HepG2 (cell line): Measurements from ENCODE around the gene PCDHGA7. TPM values are rescaled to one million over a fixed set of nuclear protein-coding genes. Genes with fewer than 3 reads are reported as not detected.
"Not testable (repeated sequence)": the region's sequence is repeated elsewhere in the genome, so short reads cannot be mapped to it uniquely, and the experiment has no call there.

Experiments
- ATAC-seq: fragments of 200-7000 bp; cut with Tn5 transposase; 3 replicates; pipeline ENCODE4 v1.9.1; 2020; ENCODE audit warnings: mild to moderate bottlenecking, moderate library complexity
- BruUV-seq: library from RNA; stranded (reverse); fragments of 400-500 nt; replicated peaks from 2 replicates; lab custom pipeline; 2021; lab: Mats Ljungman, UMichigan
- CTCF ChIA-PET: fragments of 300-600 bp; formaldehyde crosslinking; extraction: SDS; loops from one replicate; lab custom pipeline; 2021; ENCODE audit warnings: low total read pairs, inconsistent platforms, low intra/inter-chr PET ratio; lab: Yijun Ruan, JAX
- POLR2A ChIA-PET: fragments of 350-600 bp; sonication (Branson Sonifier 250); formaldehyde crosslinking; loops from one replicate; lab custom pipeline; 2020; ENCODE audit warnings: antibody characterized with exemption, inconsistent platforms; lab: Yijun Ruan, JAX
- DNase-seq: peaks from one replicate; pipeline ENCODE4 v3.0.0-alpha.2; 2015; ENCODE audit warnings: low spot score
- FAIRE-seq: peaks from 3 replicates; lab custom pipeline; 2011; peaks lifted over from hg19 to GRCh38; lab: Jason Lieb, UNC
- H2AFZ ChIP-seq: one replicate; pipeline ENCODE4 v1.6.1; 2011; ENCODE audit warnings: low read length, inconsistent platforms
- H3K27ac ChIP-seq: fragments of 300-600 bp; 3 replicates; pipeline ENCODE4 v1.8.0; 2011; ENCODE audit warnings: mixed run types, mild to moderate bottlenecking, mixed read lengths, low read length, inconsistent platforms; ENCODE audit not compliant: insufficient read depth; ENCODE audit errors: extremely low read length
- H3K27me3 ChIP-seq, 2 experiments: fragments of 200-600 bp in 1 of 2; 2 replicates in 1 of 2; 3 replicates in 1 of 2; pipeline versions ENCODE4 v1.6.0 to v1.8.0; 2011; ENCODE audit warnings: low read length in 2 of 2, mild to moderate bottlenecking in 2 of 2, moderate library complexity in 2 of 2, inconsistent platforms in 1 of 2; ENCODE audit not compliant: insufficient read depth in 2 of 2, control insufficient read depth in 1 of 2
- H3K36me3 ChIP-seq, 2 experiments: fragments of 200-600 bp in 1 of 2; replicated peaks in 1 of 2; 2 replicates in 1 of 2; 3 replicates in 1 of 2; pipeline versions ENCODE4 v1.5.1 to v1.8.0; 2011; ENCODE audit warnings: low read length in 2 of 2, inconsistent platforms in 1 of 2; ENCODE audit not compliant: insufficient read depth in 2 of 2, control insufficient read depth in 1 of 2
- H3K4me1 ChIP-seq: 2 replicates; pipeline ENCODE4 v1.5.1; 2012; ENCODE audit warnings: low read length, inconsistent platforms; ENCODE audit not compliant: insufficient read depth
- H3K4me2 ChIP-seq: 2 replicates; pipeline ENCODE4 v1.6.0; 2011; ENCODE audit warnings: low read depth, low read length, inconsistent platforms
- H3K4me3 ChIP-seq, 3 experiments: fragments of 200-600 bp in 1 of 3; sonication (generic), shearing (Covaris generic) in 1 of 3; replicated peaks in 1 of 3; 2 replicates each; pipeline ENCODE4 v1.5.1; 2011 to 2016; ENCODE audit warnings: low read length in 3 of 3, inconsistent platforms in 2 of 3, low read depth in 2 of 3, mild to moderate bottlenecking in 2 of 3, control low read depth in 1 of 3, mixed read lengths in 1 of 3; ENCODE audit not compliant: insufficient read depth in 1 of 3
- H3K79me2 ChIP-seq: one replicate; pipeline ENCODE4 v1.6.1; 2011; ENCODE audit warnings: low read length, inconsistent platforms; ENCODE audit not compliant: insufficient read depth
- H3K9ac ChIP-seq: 2 replicates; pipeline ENCODE4 v1.6.0; 2011; ENCODE audit warnings: mild to moderate bottlenecking, low read depth, low read length, inconsistent platforms; ENCODE audit not compliant: insufficient read depth
- H3K9me3 ChIP-seq: 2 replicates; pipeline ENCODE4 v1.5.1; 2012; ENCODE audit warnings: mild to moderate bottlenecking, low read length
- H4K20me1 ChIP-seq: 2 replicates; pipeline ENCODE4 v1.6.0; 2011; ENCODE audit warnings: inconsistent platforms, mild to moderate bottlenecking, low read length, moderate library complexity; ENCODE audit not compliant: insufficient read depth
- FOXK2 ChIP-seq: fragments of 450-650 bp; IDR thresholded peaks from 2 replicates; pipeline ENCODE4 v1.6.1; 2016
- HNF4A ChIP-seq: sonication (generic); formaldehyde crosslinking; IDR thresholded peaks from 2 replicates; pipeline ENCODE4 v1.4.0; 2020; ENCODE audit warnings: missing genetic modification reagents
- KDM3A ChIP-seq: IDR thresholded peaks from 2 replicates; pipeline ENCODE4 v1.6.1; 2018; ENCODE audit warnings: low read depth, missing compliant biosample characterization
- MED13 ChIP-seq: sonication (generic); formaldehyde crosslinking; IDR thresholded peaks from 2 replicates; pipeline ENCODE4 v1.5.0; 2020; ENCODE audit warnings: missing genetic modification reagents
- ZFP36L2 ChIP-seq: sonication (generic); formaldehyde crosslinking; IDR thresholded peaks from 2 replicates; pipeline ENCODE4 v1.4.0; 2020; ENCODE audit warnings: missing genetic modification reagents
- ZNF724P ChIP-seq: sonication (generic); formaldehyde crosslinking; IDR thresholded peaks from 2 replicates; pipeline ENCODE4 v1.8.0; 2022; ENCODE audit warnings: missing genetic modification reagents, borderline replicate concordance
- WGBS: methylation state at CpG from one replicate; pipeline ENCODE4 v1.1.6; 2017; ENCODE audit warnings: low lambda C conversion rate; 5-methylcytosine and 5-hydroxymethylcytosine counted together
- in situ Hi-C: cut with HindIII; loops from 2 replicates; pipeline ENCODE4 v1.10.0; 2017; ENCODE audit warnings: low pct_unique_long_range_greater_than_20kb; ENCODE audit not compliant: extremely low pct_ligation_motif_present
- intact Hi-C: fragments of 100-400 bp; cut with micrococcal nuclease; formaldehyde crosslinking; loops from one replicate; pipeline ENCODE4 v1.10.0; 2022; ENCODE audit not compliant: unreplicated experiment
- polyA plus RNA-seq, 8 experiments: library from polyadenylated mRNA; depleted of rRNA in 3 of 8; stranded (reverse) in 7 of 8; unstranded in 1 of 8; fragments of >200 nt; fragmentation: Illumina TruSeq in 4 of 8; extraction: Trizol in 4 of 8; gene quantifications; 2 replicates each; pipeline versions ENCODE4 v1.2.1 to v1.2.3, GENCODE V29; 2011 to 2016; ENCODE audit warnings: low read depth in 4 of 8, missing spikeins in 1 of 8, mixed read lengths in 1 of 8; ENCODE audit not compliant: insufficient read depth in 1 of 8
- total RNA-seq, 5 experiments: library from RNA; depleted of rRNA; stranded (reverse); fragments of >200 nt; fragmentation: Illumina TruSeq; extraction: Trizol; gene quantifications; 2 replicates each; pipeline ENCODE4 v1.2.3, GENCODE V29; 2016; ENCODE audit warnings: low read depth in 1 of 5
- TF ChIP-seq, protein P1 (sequence below): sonication (generic); formaldehyde crosslinking; IDR thresholded peaks from 2 replicates; pipeline ENCODE4 v1.5.0; 2020; ENCODE audit warnings: mild to moderate bottlenecking, missing genetic modification reagents
- TF ChIP-seq, protein P2 (sequence below): sonication (generic); formaldehyde crosslinking; IDR thresholded peaks from 2 replicates; pipeline ENCODE4 v1.4.0; 2020; ENCODE audit warnings: missing genetic modification reagents
- TF ChIP-seq, protein P3 (sequence below): sonication (generic); formaldehyde crosslinking; IDR thresholded peaks from 2 replicates; pipeline ENCODE4 v1.4.0; 2020; ENCODE audit warnings: mild to moderate bottlenecking, low read depth, missing genetic modification reagents
- TF ChIP-seq, protein P4 (sequence below): sonication (generic); formaldehyde crosslinking; conservative IDR thresholded peaks from 2 replicates; pipeline ENCODE4 v1.4.0; 2020; ENCODE audit warnings: missing genetic modification reagents
- TF ChIP-seq, protein P5 (sequence below): sonication (generic); formaldehyde crosslinking; conservative IDR thresholded peaks from 2 replicates; pipeline ENCODE4 v1.8.0; 2022; ENCODE audit warnings: mild to moderate bottlenecking, moderate library complexity, missing genetic modification reagents

PCDHGA7 gene
- total and polyA plus RNA-seq, 2 of the 13 experiments (the other 11 are each of a cell fraction or from before 2014, with no cell fraction given), result 0.11 to 0.31 TPM

DNA sequence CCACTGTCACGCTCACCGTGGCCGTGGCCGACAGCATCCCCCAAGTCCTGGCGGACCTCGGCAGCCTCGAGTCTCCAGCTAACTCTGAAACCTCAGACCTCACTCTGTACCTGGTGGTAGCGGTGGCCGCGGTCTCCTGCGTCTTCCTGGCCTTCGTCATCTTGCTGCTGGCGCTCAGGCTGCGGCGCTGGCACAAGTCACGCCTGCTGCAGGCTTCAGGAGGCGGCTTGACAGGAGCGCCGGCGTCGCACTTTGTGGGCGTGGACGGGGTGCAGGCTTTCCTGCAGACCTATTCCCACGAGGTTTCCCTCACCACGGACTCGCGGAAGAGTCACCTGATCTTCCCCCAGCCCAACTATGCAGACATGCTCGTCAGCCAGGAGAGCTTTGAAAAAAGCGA lies 50.2 kb downstream of the PCDHGA7 start:
- CTCF ChIA-PET, H3K9ac ChIP-seq, FAIRE-seq, H3K4me1 ChIP-seq, H3K27ac ChIP-seq, BruUV-seq, H3K79me2 ChIP-seq, intact Hi-C loops, DNase-seq, H3K4me3 ChIP-seq, H3K36me3 ChIP-seq, POLR2A ChIA-PET, in situ Hi-C loops, H4K20me1 ChIP-seq, H2AFZ ChIP-seq, ATAC-seq, H3K27me3 ChIP-seq, H3K4me2 ChIP-seq: not testable (repeated sequence)
- 82% methylated on average over 26 of the region's 29 CpGs for WGBS
- H3K9me3 ChIP-seq, result peaks cover 19% of the 10 kb centered on the region; the same call in 1 of the 2 replicates

DNA sequence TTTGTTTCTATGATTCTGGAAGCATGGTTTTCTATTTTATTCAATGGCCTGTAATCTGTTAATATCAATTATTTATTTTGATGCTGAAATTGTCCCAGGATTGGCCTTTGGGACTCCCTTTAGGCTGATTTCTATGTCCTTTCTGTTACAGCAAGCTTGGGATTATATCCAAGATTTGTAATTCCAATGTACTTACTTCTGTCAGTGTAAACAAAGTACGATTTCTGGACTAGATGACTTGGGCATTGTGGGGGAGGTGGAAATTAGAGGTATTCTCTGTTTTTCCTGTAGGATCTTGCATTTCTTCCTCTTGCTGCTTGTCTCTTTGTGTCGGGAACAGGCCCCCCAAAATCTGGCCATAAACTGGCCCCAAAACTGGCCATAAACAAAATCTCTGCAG lies 51.5 kb downstream of the PCDHGA7 start:
- H3K27me3 ChIP-seq, result no peaks in the 10 kb centered on the region
- in situ Hi-C loops, result no loop called here
- H3K9ac ChIP-seq, result no peak overlapping the region
- H3K27ac ChIP-seq, result no peak overlapping the region
- ChIA-PET CTCF (no interaction called here), POLR2A (no interaction called here)
- DNase-seq (no peak), ATAC-seq (no peak), FAIRE-seq (no peak)
- no peak overlapping the region for H3K4me3 ChIP-seq
- no peaks in the 10 kb centered on the region for H4K20me1 ChIP-seq
- intact Hi-C loops, result no loop called here
- H3K4me2 ChIP-seq, result no peak overlapping the region
- H3K79me2 ChIP-seq, result no peaks in the 10 kb centered on the region
- 25% methylated on average over 2 of the region's 2 CpGs for WGBS
- no peaks in the 10 kb centered on the region for H3K36me3 ChIP-seq
- peaks cover 19% of the 10 kb centered on the region; the same call in 1 of the 2 replicates for H3K9me3 ChIP-seq
- H3K4me1 ChIP-seq, result no peaks in the 10 kb centered on the region
- H2AFZ ChIP-seq, result no peak overlapping the region
- no TSS peak for BruUV-seq
- TF ChIP-seq KDM3A (CRISPR knock-in tag), result no peak
- TF ChIP-seq, protein P1, sequence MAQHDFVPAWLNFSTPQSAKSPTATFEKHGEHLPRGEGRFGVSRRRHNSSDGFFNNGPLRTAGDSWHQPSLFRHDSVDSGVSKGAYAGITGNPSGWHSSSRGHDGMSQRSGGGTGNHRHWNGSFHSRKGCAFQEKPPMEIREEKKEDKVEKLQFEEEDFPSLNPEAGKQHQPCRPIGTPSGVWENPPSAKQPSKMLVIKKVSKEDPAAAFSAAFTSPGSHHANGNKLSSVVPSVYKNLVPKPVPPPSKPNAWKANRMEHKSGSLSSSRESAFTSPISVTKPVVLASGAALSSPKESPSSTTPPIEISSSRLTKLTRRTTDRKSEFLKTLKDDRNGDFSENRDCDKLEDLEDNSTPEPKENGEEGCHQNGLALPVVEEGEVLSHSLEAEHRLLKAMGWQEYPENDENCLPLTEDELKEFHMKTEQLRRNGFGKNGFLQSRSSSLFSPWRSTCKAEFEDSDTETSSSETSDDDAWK (CRISPR knock-in tag), result no peak
- TF ChIP-seq, protein P2, sequence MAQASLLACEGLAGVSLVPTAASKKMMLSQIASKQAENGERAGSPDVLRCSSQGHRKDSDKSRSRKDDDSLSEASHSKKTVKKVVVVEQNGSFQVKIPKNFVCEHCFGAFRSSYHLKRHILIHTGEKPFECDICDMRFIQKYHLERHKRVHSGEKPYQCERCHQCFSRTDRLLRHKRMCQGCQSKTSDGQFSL, result no peak
- TF ChIP-seq, protein P3, sequence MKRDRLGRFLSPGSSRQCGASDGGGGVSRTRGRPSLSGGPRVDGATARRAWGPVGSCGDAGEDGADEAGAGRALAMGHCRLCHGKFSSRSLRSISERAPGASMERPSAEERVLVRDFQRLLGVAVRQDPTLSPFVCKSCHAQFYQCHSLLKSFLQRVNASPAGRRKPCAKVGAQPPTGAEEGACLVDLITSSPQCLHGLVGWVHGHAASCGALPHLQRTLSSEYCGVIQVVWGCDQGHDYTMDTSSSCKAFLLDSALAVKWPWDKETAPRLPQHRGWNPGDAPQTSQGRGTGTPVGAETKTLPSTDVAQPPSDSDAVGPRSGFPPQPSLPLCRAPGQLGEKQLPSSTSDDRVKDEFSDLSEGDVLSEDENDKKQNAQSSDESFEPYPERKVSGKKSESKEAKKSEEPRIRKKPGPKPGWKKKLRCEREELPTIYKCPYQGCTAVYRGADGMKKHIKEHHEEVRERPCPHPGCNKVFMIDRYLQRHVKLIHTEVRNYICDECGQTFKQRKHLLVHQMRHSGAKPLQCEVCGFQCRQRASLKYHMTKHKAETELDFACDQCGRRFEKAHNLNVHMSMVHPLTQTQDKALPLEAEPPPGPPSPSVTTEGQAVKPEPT (CRISPR knock-in tag), result no peak
- no peak for TF ChIP-seq HNF4A
- TF ChIP-seq ZNF724P (CRISPR knock-in tag), result no peak
- TF ChIP-seq, protein P4, sequence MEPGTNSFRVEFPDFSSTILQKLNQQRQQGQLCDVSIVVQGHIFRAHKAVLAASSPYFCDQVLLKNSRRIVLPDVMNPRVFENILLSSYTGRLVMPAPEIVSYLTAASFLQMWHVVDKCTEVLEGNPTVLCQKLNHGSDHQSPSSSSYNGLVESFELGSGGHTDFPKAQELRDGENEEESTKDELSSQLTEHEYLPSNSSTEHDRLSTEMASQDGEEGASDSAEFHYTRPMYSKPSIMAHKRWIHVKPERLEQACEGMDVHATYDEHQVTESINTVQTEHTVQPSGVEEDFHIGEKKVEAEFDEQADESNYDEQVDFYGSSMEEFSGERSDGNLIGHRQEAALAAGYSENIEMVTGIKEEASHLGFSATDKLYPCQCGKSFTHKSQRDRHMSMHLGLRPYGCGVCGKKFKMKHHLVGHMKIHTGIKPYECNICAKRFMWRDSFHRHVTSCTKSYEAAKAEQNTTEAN (CRISPR knock-in tag), result no peak
- TF ChIP-seq, protein P5, sequence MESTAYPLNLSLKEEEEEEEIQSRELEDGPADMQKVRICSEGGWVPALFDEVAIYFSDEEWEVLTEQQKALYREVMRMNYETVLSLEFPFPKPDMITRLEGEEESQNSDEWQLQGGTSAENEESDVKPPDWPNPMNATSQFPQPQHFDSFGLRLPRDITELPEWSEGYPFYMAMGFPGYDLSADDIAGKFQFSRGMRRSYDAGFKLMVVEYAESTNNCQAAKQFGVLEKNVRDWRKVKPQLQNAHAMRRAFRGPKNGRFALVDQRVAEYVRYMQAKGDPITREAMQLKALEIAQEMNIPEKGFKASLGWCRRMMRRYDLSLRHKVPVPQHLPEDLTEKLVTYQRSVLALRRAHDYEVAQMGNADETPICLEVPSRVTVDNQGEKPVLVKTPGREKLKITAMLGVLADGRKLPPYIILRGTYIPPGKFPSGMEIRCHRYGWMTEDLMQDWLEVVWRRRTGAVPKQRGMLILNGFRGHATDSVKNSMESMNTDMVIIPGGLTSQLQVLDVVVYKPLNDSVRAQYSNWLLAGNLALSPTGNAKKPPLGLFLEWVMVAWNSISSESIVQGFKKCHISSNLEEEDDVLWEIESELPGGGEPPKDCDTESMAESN (CRISPR knock-in tag), result no peak
- no peak for TF ChIP-seq FOXK2
- no peak for TF ChIP-seq ZFP36L2 (CRISPR knock-in tag)
- no peak for TF ChIP-seq MED13 (CRISPR knock-in tag)
